Measurements from ENCODE around the gene CAB39. TPM values are rescaled to one million over a fixed set of nuclear protein-coding genes. Genes with fewer than 3 reads are reported as not detected.

The CAB39 gene
- total RNA-seq, 1 donor: 53.2 TPM

- Histone ChIP-seq H3K9me3 (ENCODE audit: low read depth, low read length) (no peaks in the 10 kb centered on the region), H3K4me3 (ENCODE audit: insufficient read depth, low read length) (no peak overlapping the region), H3K36me3 (ENCODE audit: insufficient read depth, low read length) (peaks cover 13% of the 10 kb centered on the region), H3K4me1 (ENCODE audit: insufficient read depth, low read length) (no peaks in the 10 kb centered on the region), H3K79me2 (ENCODE audit: insufficient read depth, low read length) (peaks cover 46% of the 10 kb centered on the region), H3K4me2 (ENCODE audit: insufficient read depth, low read length) (no peak overlapping the region), H2AFZ (ENCODE audit: low read length) (no peak overlapping the region), H4K20me1 (ENCODE audit: insufficient read depth, low read length) (peaks cover 8% of the 10 kb centered on the region), H3K27me3 (ENCODE audit: insufficient read depth, low read length) (no peaks in the 10 kb centered on the region), H3K27ac (ENCODE audit: low read depth, low read length) (no peak overlapping the region)
- no peak for TF ChIP-seq CTCF (IDR thresholded peaks at IDR 0.05; ENCODE audit: extremely low read depth, low read depth, low read length)
- DNase-seq (ENCODE audit: insufficient read length, low spot score, missing footprints): no peak
Observed at GRCh38 chr2:230765611-230766300, 53.1 kb downstream of the CAB39 start.

- H3K4me3 ChIP-seq (ENCODE audit: insufficient read depth, low read length): no peak overlapping the region
- no peak overlapping the region for H2AFZ ChIP-seq (ENCODE audit: low read length)
- H3K79me2 ChIP-seq (ENCODE audit: insufficient read depth, low read length): peaks cover 36% of the 10 kb centered on the region
- no peaks in the 10 kb centered on the region for H3K27me3 ChIP-seq (ENCODE audit: insufficient read depth, low read length)
- no peak overlapping the region for H3K4me2 ChIP-seq (ENCODE audit: insufficient read depth, low read length)
- no peaks in the 10 kb centered on the region for H3K36me3 ChIP-seq (ENCODE audit: insufficient read depth, low read length)
- no peak overlapping the region for H3K27ac ChIP-seq (ENCODE audit: low read depth, low read length)
- no peak for DNase-seq (ENCODE audit: insufficient read length, low spot score, missing footprints)
- H3K9me3 ChIP-seq (ENCODE audit: low read depth, low read length): no peaks in the 10 kb centered on the region
- peaks cover 5% of the 10 kb centered on the region for H4K20me1 ChIP-seq (ENCODE audit: insufficient read depth, low read length)
- no peaks in the 10 kb centered on the region for H3K4me1 ChIP-seq (ENCODE audit: insufficient read depth, low read length)
- TF ChIP-seq CTCF (IDR thresholded peaks at IDR 0.05; ENCODE audit: extremely low read depth, low read depth, low read length): no peak
Observed at GRCh38 chr2:230767862-230768388, 55.3 kb downstream of the CAB39 start.

- Histone ChIP-seq H2AFZ (ENCODE audit: low read length) (no peak overlapping the region), H3K79me2 (ENCODE audit: insufficient read depth, low read length) (peaks cover 48% of the 10 kb centered on the region), H3K4me1 (ENCODE audit: insufficient read depth, low read length) (peaks cover 13% of the 10 kb centered on the region), H3K27ac (ENCODE audit: low read depth, low read length) (no peak overlapping the region), H4K20me1 (ENCODE audit: insufficient read depth, low read length) (no peaks in the 10 kb centered on the region), H3K9me3 (ENCODE audit: low read depth, low read length) (no peaks in the 10 kb centered on the region), H3K27me3 (ENCODE audit: insufficient read depth, low read length) (no peaks in the 10 kb centered on the region), H3K4me3 (ENCODE audit: insufficient read depth, low read length) (no peak overlapping the region), H3K4me2 (ENCODE audit: insufficient read depth, low read length) (no peak overlapping the region), H3K36me3 (ENCODE audit: insufficient read depth, low read length) (no peaks in the 10 kb centered on the region)
- TF ChIP-seq CTCF (IDR thresholded peaks at IDR 0.05; ENCODE audit: extremely low read depth, low read depth, low read length): no peak
- DNase-seq (ENCODE audit: insufficient read length, low spot score, missing footprints): no peak
Observed at GRCh38 chr2:230770804-230771203, 58.2 kb downstream of the CAB39 start.

- no peaks in the 10 kb centered on the region for H3K27me3 ChIP-seq (ENCODE audit: insufficient read depth, low read length)
- H3K4me3 ChIP-seq (ENCODE audit: insufficient read depth, low read length): no peak overlapping the region
- no peak overlapping the region for H3K4me2 ChIP-seq (ENCODE audit: insufficient read depth, low read length)
- H2AFZ ChIP-seq (ENCODE audit: low read length): no peak overlapping the region
- DNase-seq (ENCODE audit: insufficient read length, low spot score, missing footprints): no peak
- no peaks in the 10 kb centered on the region for H3K9me3 ChIP-seq (ENCODE audit: low read depth, low read length)
- no peak overlapping the region for H3K27ac ChIP-seq (ENCODE audit: low read depth, low read length)
- no peaks in the 10 kb centered on the region for H3K36me3 ChIP-seq (ENCODE audit: insufficient read depth, low read length)
- H3K79me2 ChIP-seq (ENCODE audit: insufficient read depth, low read length): peaks cover 47% of the 10 kb centered on the region
- TF ChIP-seq CTCF (IDR thresholded peaks at IDR 0.05; ENCODE audit: extremely low read depth, low read depth, low read length): no peak
- H4K20me1 ChIP-seq (ENCODE audit: insufficient read depth, low read length): no peaks in the 10 kb centered on the region
- peaks cover 13% of the 10 kb centered on the region for H3K4me1 ChIP-seq (ENCODE audit: insufficient read depth, low read length)
Observed at GRCh38 chr2:230772156-230772555, 59.5 kb downstream of the CAB39 start.

Data from osteoblast (primary cell).